Activated naive CD8-positive, alpha-beta T cell treated with anti-CD3 and anti-CD28 coated beads, Interleukin-2, amount 10 ng/mL, durations not matched to agents 7 days and 5 days (primary cell): ENCODE measurements around the gene BPIFB6. TPM values are rescaled to one million over a fixed set of nuclear protein-coding genes. Genes with fewer than 3 reads are reported as not detected.

ENCODE experiments used
- ATAC-seq: fragments of 150-1000 bp; cut with Tn5 transposase; one replicate; pipeline ENCODE4 v1.10.0; 2021; ENCODE audit warnings: low read depth, moderate library complexity
- POLR2A ChIA-PET: fragments of 350-600 bp; sonication (Branson Sonifier 250); formaldehyde crosslinking; loops from one replicate; lab custom pipeline; 2021; ENCODE audit warnings: antibody characterized with exemption; lab: Charles Lee
- DNase-seq: peaks from one replicate; pipeline ENCODE4 v3.0.0; 2021
- H3K27ac Mint-ChIP-seq: one replicate; pipeline ENCODE4 v1.8.0; 2022; ENCODE audit warnings: mild to moderate bottlenecking, mixed read lengths
- H3K27me3 Mint-ChIP-seq: one replicate; pipeline ENCODE4 v1.8.0; 2022; ENCODE audit warnings: mild to moderate bottlenecking, moderate library complexity, mixed read lengths
- H3K36me3 Mint-ChIP-seq: one replicate; pipeline ENCODE4 v1.8.0; 2021; ENCODE audit warnings: mild to moderate bottlenecking, mixed read lengths
- H3K4me1 Mint-ChIP-seq: one replicate; pipeline ENCODE4 v1.8.0; 2021; ENCODE audit warnings: mixed read lengths
- H3K4me3 Mint-ChIP-seq: one replicate; pipeline ENCODE4 v1.8.0; 2022; ENCODE audit warnings: mild to moderate bottlenecking, moderate library complexity, mixed read lengths
- H3K9me3 Mint-ChIP-seq: one replicate; pipeline ENCODE4 v1.8.0; 2021; ENCODE audit warnings: mixed read lengths
- total RNA-seq, 2 experiments: library from RNA; stranded (reverse); gene quantifications; one replicate each; pipeline ENCODE4 v1.2.3, GENCODE V29; 2021

The BPIFB6 gene
- total RNA-seq, 2 experiments from 2014 or later, result not detected

- no peak overlapping the region for H3K4me3 Mint-ChIP-seq
- DNase-seq, result no peak
- no peaks in the 10 kb centered on the region for H3K27me3 Mint-ChIP-seq
- no peaks in the 10 kb centered on the region for H3K36me3 Mint-ChIP-seq
- ATAC-seq, result no peak
- H3K4me1 Mint-ChIP-seq, result peaks cover 2% of the 10 kb centered on the region
- POLR2A ChIA-PET, result no interaction called here
- no peaks in the 10 kb centered on the region for H3K9me3 Mint-ChIP-seq
- no peak overlapping the region for H3K27ac Mint-ChIP-seq
These were observed 62.1 kb downstream of the BPIFB6 start for GRCh38 chr20:33093582-33093981.

Other genes starting within 250 kb of the BPIFB6 start
- 100 to 1,000 TPM; 108 to 109 TPM for gene MAPRE1, start 211.7 kb upstream of the BPIFB6 start, total RNA-seq
- under 1 TPM; 0.47 to 0.77 TPM for gene EFCAB8, start 172.7 kb upstream of the BPIFB6 start, total RNA-seq
- not detected for gene SUN5, start 27.2 kb upstream of the BPIFB6 start, total RNA-seq
- gene BPIFB2, start 23.9 kb upstream of the BPIFB6 start, total RNA-seq, result not detected
- not detected for gene BPIFB3, start 22.3 kb downstream of the BPIFB6 start, total RNA-seq
- not detected for gene BPIFB4, start 48.0 kb downstream of the BPIFB6 start, total RNA-seq
- not detected for gene BPIFA2, start 136.5 kb downstream of the BPIFB6 start, total RNA-seq
- gene BPIFA3, start 185.7 kb downstream of the BPIFB6 start, total RNA-seq, result not detected
- not detected for gene BPIFA1, start 204.3 kb downstream of the BPIFB6 start, total RNA-seq